Small intestine (tissue), 7 donors: ENCODE measurements around the gene RASGRP1. TPM values are rescaled to one million over a fixed set of nuclear protein-coding genes. Genes with fewer than 3 reads are reported as not detected.

Experiments used
- DNase-seq, 2 donors: peaks; one replicate each; pipeline versions ENCODE4 v3.0.0 to v3.0.0-alpha.2; 2013
- FAIRE-seq: peaks from 2 replicates; lab custom pipeline; 2012; peaks lifted over from hg19 to GRCh38; lab: Jason Lieb, UNC
- H3K27ac ChIP-seq, 3 donors: one replicate each; pipeline ENCODE4 v1.5.1; 2013; ENCODE audit warnings: low read length in 2 of 3, mild to moderate bottlenecking in 2 of 3, control low read depth in 1 of 3, inconsistent platforms in 1 of 3, low read depth in 1 of 3, moderate library complexity in 1 of 3
- H3K27me3 ChIP-seq, 3 donors: one replicate each; pipeline ENCODE4 v1.6.1; 2013; ENCODE audit warnings: low read length in 3 of 3, inconsistent platforms in 1 of 3; ENCODE audit not compliant: control insufficient read depth in 3 of 3, insufficient read depth in 3 of 3
- H3K36me3 ChIP-seq, 3 donors: one replicate each; pipeline ENCODE4 v1.6.1; 2013; ENCODE audit warnings: low read length in 3 of 3, inconsistent platforms in 1 of 3, low read depth in 1 of 3, mild to moderate bottlenecking in 1 of 3, moderate library complexity in 1 of 3; ENCODE audit not compliant: control insufficient read depth in 3 of 3, insufficient read depth in 2 of 3
- H3K4me1 ChIP-seq, 3 donors: one replicate each; pipeline ENCODE4 v1.6.1; 2013; ENCODE audit warnings: low read length in 2 of 3, inconsistent platforms in 1 of 3, low read depth in 1 of 3, mild to moderate bottlenecking in 1 of 3, moderate library complexity in 1 of 3; ENCODE audit not compliant: control insufficient read depth in 3 of 3, insufficient read depth in 2 of 3
- H3K4me3 ChIP-seq, 3 donors: one replicate each; pipeline ENCODE4 v1.5.1; 2013; ENCODE audit warnings: low read length in 3 of 3, control low read depth in 1 of 3, inconsistent platforms in 1 of 3, low read depth in 1 of 3, mild to moderate bottlenecking in 1 of 3, moderate library complexity in 1 of 3
- H3K9me3 ChIP-seq, 2 donors: one replicate each; pipeline ENCODE4 v1.6.1; 2013; ENCODE audit warnings: low read depth in 1 of 2, low read length in 1 of 2; ENCODE audit not compliant: control insufficient read depth in 2 of 2, insufficient read depth in 1 of 2
- WGBS, 3 donors: extraction: QIAGEN DNeasy Blood & Tissue Kit; methylation state at CpG; one replicate each; pipeline ENCODE4 v1.1.7; 2013; 5-methylcytosine and 5-hydroxymethylcytosine counted together
- polyA plus RNA-seq, 4 donors: library from polyadenylated mRNA; stranded (reverse) in 3 of 4; unstranded in 1 of 4; fragments of 200-250 nt in 3 of 4; fragments of 120-200 nt in 1 of 4; gene quantifications; one replicate each; pipeline versions ENCODE4 v1.2.1 to v1.2.3, GENCODE V29; 2013
- donor health status: healthy with polysubstance abuse.
- donor health status: control.
- donor health status: control.
- donor health status: Bipolar disorder and iron deficiency.
- donor health status: healthy.

Gene RASGRP1
- polyA plus RNA-seq, 4 donors = 0.45 to 3.0 (median 0.59) TPM

DNA sequence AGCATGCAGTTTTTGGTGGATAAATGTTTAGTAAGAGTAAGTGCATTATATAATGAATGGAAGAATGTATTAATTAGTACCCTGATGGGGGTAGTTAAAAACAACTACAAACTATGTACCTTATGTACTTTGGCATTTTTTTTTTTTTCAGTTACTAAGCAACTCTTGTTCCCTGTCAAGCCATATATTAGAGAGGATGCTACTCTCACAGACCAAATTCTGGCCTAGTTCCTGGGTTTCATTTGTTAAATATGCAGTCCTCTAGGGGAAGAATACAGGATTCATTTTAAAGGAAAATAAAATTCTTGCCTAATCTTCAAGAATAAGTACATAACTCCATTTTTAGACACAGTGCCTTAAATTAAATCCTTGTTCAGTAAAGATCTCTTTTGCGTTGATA, 93.8 kb downstream of the RASGRP1 start:
- no peaks in the 10 kb centered on the region for H3K4me1 ChIP-seq
- FAIRE-seq = no peak
- no peak overlapping the region for H3K4me3 ChIP-seq
- H3K9me3 ChIP-seq = no peaks in the 10 kb centered on the region
- no peak for DNase-seq
- H3K27me3 ChIP-seq = no peaks in the 10 kb centered on the region
- 95 to 97% (median 96%) methylated on average over 1 of the region's 1 CpG for WGBS, 3 donors
- H3K36me3 ChIP-seq = peaks cover 5 to 7% (median 6%) of the 10 kb centered on the region in 3 donors
- no peak overlapping the region for H3K27ac ChIP-seq

- FAIRE-seq (no peak), DNase-seq (no peak)
- Histone ChIP-seq H3K4me3 (no peak overlapping the region), H3K27ac (no peak overlapping the region), H3K27me3 (no peaks in the 10 kb centered on the region), H3K4me1 (no peaks in the 10 kb centered on the region), H3K9me3 (no peaks in the 10 kb centered on the region), H3K36me3 (peaks cover 0 to 2% (median 0%) of the 10 kb centered on the region in 3 donors)
- 55 to 84% (median 63%) methylated on average over 4 of the region's 4 CpGs for WGBS, 3 donors
Observed at GRCh38 chr15:38464675-38465074, 99.9 kb downstream of the RASGRP1 start.

- DNase-seq (no peak), FAIRE-seq (no peak)
- Histone ChIP-seq H3K27me3 (no peaks in the 10 kb centered on the region), H3K4me1 (no peaks in the 10 kb centered on the region), H3K27ac (no peak overlapping the region), H3K4me3 (no peak overlapping the region), H3K36me3 (peaks cover 0 to 9% (median 0%) of the 10 kb centered on the region in 3 donors), H3K9me3 (no peaks in the 10 kb centered on the region)
- WGBS, 3 donors = 37 to 70% (median 57%) methylated on average over 3 of the region's 3 CpGs
Observed at GRCh38 chr15:38463893-38464292, 100.7 kb downstream of the RASGRP1 start.

GRCh38 chr15:38461066-38461833, 103.4 kb downstream of the RASGRP1 start:
- Histone ChIP-seq H3K27ac (no peak overlapping the region), H3K27me3 (no peaks in the 10 kb centered on the region), H3K9me3 (no peaks in the 10 kb centered on the region), H3K4me1 (no peaks in the 10 kb centered on the region), H3K36me3 (peaks cover 0 to 14% (median 0%) of the 10 kb centered on the region in 3 donors), H3K4me3 (no peak overlapping the region)
- FAIRE-seq (no peak), DNase-seq (no peak)
- 73 to 86% (median 74%) methylated on average over 2 of the region's 2 CpGs for WGBS, 3 donors

GRCh38 chr15:38460543-38460942, 104.1 kb downstream of the RASGRP1 start:
- Histone ChIP-seq H3K9me3 (no peaks in the 10 kb centered on the region), H3K36me3 (peaks cover 0 to 14% (median 0%) of the 10 kb centered on the region in 3 donors), H3K4me1 (no peaks in the 10 kb centered on the region), H3K27ac (no peak overlapping the region), H3K27me3 (no peaks in the 10 kb centered on the region), H3K4me3 (no peak overlapping the region)
- WGBS, 3 donors = 72 to 81% (median 75%) methylated on average over 3 of the region's 3 CpGs
- no peak for FAIRE-seq
- DNase-seq = no peak

DNA sequence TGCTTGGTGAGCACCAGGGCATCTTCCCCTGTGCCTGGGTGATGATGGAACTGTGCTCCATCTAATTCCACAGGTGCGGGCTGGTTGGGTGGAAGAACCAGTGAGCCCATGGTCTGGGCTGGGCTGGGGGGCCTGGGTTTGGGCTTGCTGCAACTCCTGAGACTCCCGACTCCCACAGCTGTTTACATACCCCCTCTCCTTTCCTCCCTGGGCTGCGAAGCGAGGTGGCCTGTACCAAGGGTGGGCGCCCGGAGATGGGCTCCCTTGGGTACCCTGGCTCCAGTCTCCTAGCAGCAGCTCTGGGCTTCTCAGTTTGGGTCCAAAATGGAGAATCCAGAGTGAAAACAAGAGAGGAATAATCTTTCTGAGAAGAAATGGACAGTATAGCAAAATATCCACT, 105.1 kb downstream of the RASGRP1 start:
- FAIRE-seq (no peak), DNase-seq (no peak)
- H3K36me3 ChIP-seq = peaks cover 0 to 14% (median 0%) of the 10 kb centered on the region in 3 donors
- peaks cover 2 to 3% (median 3%) of the 10 kb centered on the region in 3 donors for H3K4me1 ChIP-seq
- no peaks in the 10 kb centered on the region for H3K9me3 ChIP-seq
- no peak overlapping the region for H3K4me3 ChIP-seq
- H3K27ac ChIP-seq = no peak overlapping the region
- H3K27me3 ChIP-seq = no peaks in the 10 kb centered on the region
- 88 to 98% (median 94%) methylated on average over 6 of the region's 6 CpGs for WGBS, 3 donors

GRCh38 chr15:38458646-38459045, 106.0 kb downstream of the RASGRP1 start:
- H3K4me3 ChIP-seq = no peak overlapping the region
- no peaks in the 10 kb centered on the region for H3K9me3 ChIP-seq
- WGBS, 3 donors = 94 to 98% (median 97%) methylated on average over 5 of the region's 5 CpGs
- peaks cover 2 to 3% (median 3%) of the 10 kb centered on the region in 3 donors for H3K4me1 ChIP-seq
- DNase-seq = no peak
- FAIRE-seq = no peak
- H3K36me3 ChIP-seq = peaks cover 0 to 14% (median 0%) of the 10 kb centered on the region in 3 donors
- no peaks in the 10 kb centered on the region for H3K27me3 ChIP-seq
- no peak overlapping the region for H3K27ac ChIP-seq

DNA sequence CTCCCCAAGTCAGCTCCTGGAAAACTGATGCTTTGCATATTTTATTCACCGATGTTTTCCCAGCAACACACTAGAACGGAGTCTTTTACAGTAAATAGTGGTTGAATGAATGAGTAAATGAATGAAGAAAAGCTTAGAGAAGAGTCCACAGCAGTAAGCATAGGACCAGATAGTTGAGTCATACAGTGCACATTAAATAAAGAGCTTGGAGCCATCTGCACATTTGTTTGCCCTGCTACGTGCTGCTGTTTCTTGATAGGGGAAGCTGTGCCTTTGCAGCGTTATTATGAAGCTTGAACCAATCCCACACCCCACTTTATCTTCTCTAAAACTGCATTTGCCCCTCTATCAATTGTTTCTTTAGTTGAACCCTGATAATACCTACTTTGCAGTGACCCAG, 109.5 kb downstream of the RASGRP1 start:
- H3K27ac ChIP-seq = peak overlapping the region in 2 of 3 donors; percentile 94 to 99
- WGBS, 3 donors = 1 to 6% (median 3%) methylated on average over 4 of the region's 4 CpGs
- FAIRE-seq (no peak), DNase-seq (peak in 1 of 2 donors; percentile 8)
- H3K4me1 ChIP-seq = peaks cover 2 to 3% (median 3%) of the 10 kb centered on the region in 3 donors
- H3K9me3 ChIP-seq = no peaks in the 10 kb centered on the region
- H3K4me3 ChIP-seq = peak overlapping the region in 2 of 3 donors; percentile 75 to 95
- H3K36me3 ChIP-seq = peaks cover 0 to 14% (median 0%) of the 10 kb centered on the region in 3 donors
- no peaks in the 10 kb centered on the region for H3K27me3 ChIP-seq
